ENCODE measurements around the gene GHR.

Gene GHR

DNA sequence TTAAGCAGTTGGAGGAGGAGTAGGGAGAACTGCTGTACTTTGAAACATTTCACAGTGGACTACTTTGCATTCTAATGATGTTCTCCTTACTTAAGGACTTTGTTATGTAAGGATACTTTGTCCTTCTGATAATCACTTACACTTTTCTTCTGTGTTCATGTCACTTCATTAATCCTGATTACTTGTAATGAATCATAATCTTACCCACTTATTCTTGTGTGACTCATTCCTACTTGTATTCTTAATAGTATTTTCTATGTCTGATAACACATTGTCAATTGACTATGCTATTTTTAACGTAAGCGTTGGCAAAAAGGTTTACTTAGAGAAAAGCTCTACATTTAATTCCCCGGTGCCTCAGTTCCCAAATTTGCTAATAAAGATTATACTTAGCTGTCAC is 63.8 kb downstream of the GHR start:
- TF ChIP-seq CSDC2 (CRISPR knock-in tag; IDR thresholded peaks at IDR 0.05) = no peak
- TF ChIP-seq, protein P1, sequence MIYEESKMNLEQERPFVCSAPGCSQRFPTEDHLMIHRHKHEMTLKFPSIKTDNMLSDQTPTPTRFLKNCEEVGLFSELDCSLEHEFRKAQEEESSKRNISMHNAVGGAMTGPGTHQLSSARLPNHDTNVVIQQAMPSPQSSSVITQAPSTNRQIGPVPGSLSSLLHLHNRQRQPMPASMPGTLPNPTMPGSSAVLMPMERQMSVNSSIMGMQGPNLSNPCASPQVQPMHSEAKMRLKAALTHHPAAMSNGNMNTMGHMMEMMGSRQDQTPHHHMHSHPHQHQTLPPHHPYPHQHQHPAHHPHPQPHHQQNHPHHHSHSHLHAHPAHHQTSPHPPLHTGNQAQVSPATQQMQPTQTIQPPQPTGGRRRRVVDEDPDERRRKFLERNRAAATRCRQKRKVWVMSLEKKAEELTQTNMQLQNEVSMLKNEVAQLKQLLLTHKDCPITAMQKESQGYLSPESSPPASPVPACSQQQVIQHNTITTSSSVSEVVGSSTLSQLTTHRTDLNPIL (CRISPR knock-in tag; IDR thresholded peaks at IDR 0.05; ENCODE audit: low read depth) = no peak
- ATAC-seq = no peak

DNA sequence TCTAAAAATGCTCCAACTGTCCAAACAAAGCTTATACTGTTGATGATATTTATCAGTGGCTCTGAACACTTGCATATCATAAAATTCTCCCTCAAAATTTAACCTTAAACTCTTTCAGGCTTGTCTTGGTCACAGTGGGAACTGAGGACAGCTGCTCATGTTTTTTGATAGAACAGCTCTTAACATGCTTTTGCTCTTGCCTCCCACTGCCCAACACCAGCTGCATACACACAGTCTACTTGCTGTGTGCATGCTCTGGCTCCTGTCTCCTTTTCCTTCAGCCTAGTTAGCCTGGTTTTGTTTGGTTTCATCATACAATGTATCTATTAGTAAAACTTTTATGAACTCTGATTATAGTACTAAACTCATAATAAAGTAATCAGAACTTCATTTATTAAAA is 64.6 kb downstream of the GHR start:
- no peak for TF ChIP-seq ZC3H10 (CRISPR knock-in tag; IDR thresholded peaks at IDR 0.05)
- TF ChIP-seq, protein P1 (CRISPR knock-in tag; IDR thresholded peaks at IDR 0.05; ENCODE audit: low read depth) = no peak

DNA sequence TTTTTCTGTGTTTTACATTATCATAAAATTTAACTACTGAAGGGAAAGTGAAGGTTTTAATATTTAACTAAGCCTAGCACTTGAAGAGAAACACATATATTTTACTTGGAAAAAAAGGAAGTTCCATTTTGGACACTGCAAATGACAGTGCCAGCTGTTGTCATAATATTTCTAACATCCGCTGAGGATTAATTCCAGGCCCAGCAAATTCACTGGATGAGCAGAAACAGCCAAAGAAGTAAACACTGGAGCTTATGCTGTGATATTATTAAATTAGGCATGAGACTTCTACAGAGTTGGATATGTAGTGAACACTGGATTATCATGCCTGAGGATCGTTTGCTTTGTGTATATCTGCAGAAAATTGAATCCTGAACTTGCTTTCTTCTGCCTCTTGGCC is 67.6 kb downstream of the GHR start:
- TF ChIP-seq ESRRG (CRISPR knock-in tag; IDR thresholded peaks at IDR 0.05) (no peak), CSDC2 (CRISPR knock-in tag; IDR thresholded peaks at IDR 0.05) (no peak), OSR1 (CRISPR knock-in tag; IDR thresholded peaks at IDR 0.05) (no peak), ZNF70 (CRISPR knock-in tag; IDR thresholded peaks at IDR 0.05) (no peak), SNAI2 (CRISPR knock-in tag; IDR thresholded peaks at IDR 0.05) (no peak), ZNF565 (CRISPR knock-in tag; conservative IDR thresholded peaks at IDR 0.05; ENCODE audit: low read depth) (no peak), TCF4 (CRISPR knock-in tag; IDR thresholded peaks at IDR 0.05; ENCODE audit: borderline replicate concordance) (no peak), ISL1 (CRISPR knock-in tag; IDR thresholded peaks at IDR 0.05) (no peak), ARNTL (CRISPR knock-in tag; IDR thresholded peaks at IDR 0.05; ENCODE audit: borderline replicate concordance, low read depth) (no peak), ZC3H10 (CRISPR knock-in tag; IDR thresholded peaks at IDR 0.05) (no peak), ZFP3 (CRISPR knock-in tag; IDR thresholded peaks at IDR 0.05) (no peak), RARB (CRISPR knock-in tag; IDR thresholded peaks at IDR 0.05) (no peak), ZNF8 (CRISPR knock-in tag; IDR thresholded peaks at IDR 0.05) (no peak), TOX (CRISPR knock-in tag; IDR thresholded peaks at IDR 0.05; ENCODE audit: borderline replicate concordance) (no peak), BACH2 (CRISPR knock-in tag; IDR thresholded peaks at IDR 0.05; ENCODE audit: borderline replicate concordance) (no peak), PPARA (CRISPR knock-in tag; IDR thresholded peaks at IDR 0.05; ENCODE audit: borderline replicate concordance) (no peak)
- TF ChIP-seq, protein P1 (CRISPR knock-in tag; IDR thresholded peaks at IDR 0.05; ENCODE audit: low read depth) = no peak
- TF ChIP-seq, protein P2, sequence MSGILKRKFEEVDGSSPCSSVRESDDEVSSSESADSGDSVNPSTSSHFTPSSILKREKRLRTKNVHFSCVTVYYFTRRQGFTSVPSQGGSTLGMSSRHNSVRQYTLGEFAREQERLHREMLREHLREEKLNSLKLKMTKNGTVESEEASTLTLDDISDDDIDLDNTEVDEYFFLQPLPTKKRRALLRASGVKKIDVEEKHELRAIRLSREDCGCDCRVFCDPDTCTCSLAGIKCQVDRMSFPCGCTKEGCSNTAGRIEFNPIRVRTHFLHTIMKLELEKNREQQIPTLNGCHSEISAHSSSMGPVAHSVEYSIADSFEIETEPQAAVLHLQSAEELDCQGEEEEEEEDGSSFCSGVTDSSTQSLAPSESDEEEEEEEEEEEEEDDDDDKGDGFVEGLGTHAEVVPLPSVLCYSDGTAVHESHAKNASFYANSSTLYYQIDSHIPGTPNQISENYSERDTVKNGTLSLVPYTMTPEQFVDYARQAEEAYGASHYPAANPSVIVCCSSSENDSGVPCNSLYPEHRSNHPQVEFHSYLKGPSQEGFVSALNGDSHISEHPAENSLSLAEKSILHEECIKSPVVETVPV (CRISPR knock-in tag; IDR thresholded peaks at IDR 0.05) = no peak
- TF ChIP-seq, protein P3, sequence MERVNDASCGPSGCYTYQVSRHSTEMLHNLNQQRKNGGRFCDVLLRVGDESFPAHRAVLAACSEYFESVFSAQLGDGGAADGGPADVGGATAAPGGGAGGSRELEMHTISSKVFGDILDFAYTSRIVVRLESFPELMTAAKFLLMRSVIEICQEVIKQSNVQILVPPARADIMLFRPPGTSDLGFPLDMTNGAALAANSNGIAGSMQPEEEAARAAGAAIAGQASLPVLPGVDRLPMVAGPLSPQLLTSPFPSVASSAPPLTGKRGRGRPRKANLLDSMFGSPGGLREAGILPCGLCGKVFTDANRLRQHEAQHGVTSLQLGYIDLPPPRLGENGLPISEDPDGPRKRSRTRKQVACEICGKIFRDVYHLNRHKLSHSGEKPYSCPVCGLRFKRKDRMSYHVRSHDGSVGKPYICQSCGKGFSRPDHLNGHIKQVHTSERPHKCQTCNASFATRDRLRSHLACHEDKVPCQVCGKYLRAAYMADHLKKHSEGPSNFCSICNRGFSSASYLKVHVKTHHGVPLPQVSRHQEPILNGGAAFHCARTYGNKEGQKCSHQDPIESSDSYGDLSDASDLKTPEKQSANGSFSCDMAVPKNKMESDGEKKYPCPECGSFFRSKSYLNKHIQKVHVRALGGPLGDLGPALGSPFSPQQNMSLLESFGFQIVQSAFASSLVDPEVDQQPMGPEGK (CRISPR knock-in tag; IDR thresholded peaks at IDR 0.05; ENCODE audit: borderline replicate concordance) = no peak
- TF ChIP-seq, protein P4, sequence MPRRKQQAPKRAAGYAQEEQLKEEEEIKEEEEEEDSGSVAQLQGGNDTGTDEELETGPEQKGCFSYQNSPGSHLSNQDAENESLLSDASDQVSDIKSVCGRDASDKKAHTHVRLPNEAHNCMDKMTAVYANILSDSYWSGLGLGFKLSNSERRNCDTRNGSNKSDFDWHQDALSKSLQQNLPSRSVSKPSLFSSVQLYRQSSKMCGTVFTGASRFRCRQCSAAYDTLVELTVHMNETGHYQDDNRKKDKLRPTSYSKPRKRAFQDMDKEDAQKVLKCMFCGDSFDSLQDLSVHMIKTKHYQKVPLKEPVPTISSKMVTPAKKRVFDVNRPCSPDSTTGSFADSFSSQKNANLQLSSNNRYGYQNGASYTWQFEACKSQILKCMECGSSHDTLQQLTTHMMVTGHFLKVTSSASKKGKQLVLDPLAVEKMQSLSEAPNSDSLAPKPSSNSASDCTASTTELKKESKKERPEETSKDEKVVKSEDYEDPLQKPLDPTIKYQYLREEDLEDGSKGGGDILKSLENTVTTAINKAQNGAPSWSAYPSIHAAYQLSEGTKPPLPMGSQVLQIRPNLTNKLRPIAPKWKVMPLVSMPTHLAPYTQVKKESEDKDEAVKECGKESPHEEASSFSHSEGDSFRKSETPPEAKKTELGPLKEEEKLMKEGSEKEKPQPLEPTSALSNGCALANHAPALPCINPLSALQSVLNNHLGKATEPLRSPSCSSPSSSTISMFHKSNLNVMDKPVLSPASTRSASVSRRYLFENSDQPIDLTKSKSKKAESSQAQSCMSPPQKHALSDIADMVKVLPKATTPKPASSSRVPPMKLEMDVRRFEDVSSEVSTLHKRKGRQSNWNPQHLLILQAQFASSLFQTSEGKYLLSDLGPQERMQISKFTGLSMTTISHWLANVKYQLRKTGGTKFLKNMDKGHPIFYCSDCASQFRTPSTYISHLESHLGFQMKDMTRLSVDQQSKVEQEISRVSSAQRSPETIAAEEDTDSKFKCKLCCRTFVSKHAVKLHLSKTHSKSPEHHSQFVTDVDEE (CRISPR knock-in tag; IDR thresholded peaks at IDR 0.05) = no peak
- ATAC-seq = no peak

More for the DNA sequence above, 64.6 kb downstream of the GHR start:
- ATAC-seq = no peak
